ENCODE results near the gene CASD1.

The CASD1 gene

GRCh38 chr7:94509264-94509886, at the start of gene CASD1:
TSS of gene CASD1 (plus strand) at chr7:94509809. CDS start at chr7:94510085, 276 bp downstream.
- DNase-seq: peak; percentile 2

- DNase-seq: no peak
These were observed 43.1 kb upstream of the CASD1 start for GRCh38 chr7:94466516-94466915.

GRCh38 chr7:94471604-94472003, 38.0 kb upstream of the CASD1 start:
- no peak for DNase-seq

- DNase-seq: no peak
These were observed 37.0 kb upstream of the CASD1 start for GRCh38 chr7:94472608-94473007.

GRCh38 chr7:94476251-94476840, 33.3 kb upstream of the CASD1 start:
- DNase-seq: no peak

GRCh38 chr7:94477878-94478277, 31.7 kb upstream of the CASD1 start:
- DNase-seq: no peak

- no peak for DNase-seq
These were observed 30.9 kb upstream of the CASD1 start for GRCh38 chr7:94478648-94479214.

- no peak for DNase-seq
These were observed 28.3 kb upstream of the CASD1 start for GRCh38 chr7:94481279-94481678.

- no peak for DNase-seq
These were observed 26.8 kb upstream of the CASD1 start for GRCh38 chr7:94482796-94483195.

GRCh38 chr7:94483843-94484242, 25.8 kb upstream of the CASD1 start:
- no peak for DNase-seq

GRCh38 chr7:94486216-94486615, 23.4 kb upstream of the CASD1 start:
- no peak for DNase-seq

- DNase-seq: no peak
These were observed 18.2 kb upstream of the CASD1 start for GRCh38 chr7:94491410-94491809.

GRCh38 chr7:94492601-94493000, 17.0 kb upstream of the CASD1 start:
- DNase-seq: no peak

GRCh38 chr7:94497874-94498670, 11.5 kb upstream of the CASD1 start:
- DNase-seq: no peak

- DNase-seq: no peak
These were observed 10.7 kb upstream of the CASD1 start for GRCh38 chr7:94498918-94499317.

- no peak for DNase-seq
These were observed 2.1 kb upstream of the CASD1 start for GRCh38 chr7:94507462-94507861.

- DNase-seq: no peak
These were observed 1.6 kb upstream of the CASD1 start for GRCh38 chr7:94507962-94508361.

GRCh38 chr7:94509887-94510581, 425 bp downstream of the CASD1 start:
- peak; percentile 66 for DNase-seq

- DNase-seq: peak; percentile 5
These were observed 1.2 kb downstream of the CASD1 start for GRCh38 chr7:94510582-94511496.

- DNase-seq: no peak
These were observed 2.1 kb downstream of the CASD1 start for GRCh38 chr7:94511718-94512117.

GRCh38 chr7:94512735-94513564, 3.3 kb downstream of the CASD1 start:
- no peak for DNase-seq

Data from NCI-H226 (cell line).